Kidney (tissue), 14 donors: ENCODE results near the gene HMGXB3. TPM values are rescaled to one million over a fixed set of nuclear protein-coding genes. Genes with fewer than 3 reads are reported as not detected.

Experiments
- DNase-seq, 5 donors: peaks; one replicate each; pipeline ENCODE4 v3.0.0-alpha.2; 2013 to 2020
- FAIRE-seq: peaks from 2 replicates; lab custom pipeline; 2012; peaks lifted over from hg19 to GRCh38; lab: Jason Lieb, UNC
- H3K27ac ChIP-seq, 2 donors: one replicate each; pipeline ENCODE4 v1.7.0; 2013; ENCODE audit warnings: low read depth in 2 of 2, low read length in 2 of 2, inconsistent platforms in 1 of 2
- H3K27me3 ChIP-seq: one replicate; pipeline ENCODE4 v1.7.1; 2013; ENCODE audit warnings: low read length, inconsistent platforms; ENCODE audit not compliant: control insufficient read depth, insufficient read depth
- H3K36me3 ChIP-seq, 3 donors: one replicate each; pipeline versions ENCODE4 v1.7.0 to v1.7.1; 2013; ENCODE audit warnings: low read length in 3 of 3, control low read depth in 1 of 3, inconsistent platforms in 1 of 3; ENCODE audit not compliant: insufficient read depth in 3 of 3, control insufficient read depth in 2 of 3
- H3K4me1 ChIP-seq, 3 donors: one replicate each; pipeline versions ENCODE4 v1.7.0 to v1.7.1; 2013; ENCODE audit warnings: low read length in 3 of 3, inconsistent platforms in 1 of 3, low read depth in 1 of 3; ENCODE audit not compliant: control insufficient read depth in 2 of 3, insufficient read depth in 2 of 3
- H3K4me3 ChIP-seq, 3 donors: one replicate each; pipeline versions ENCODE4 v1.7.0 to v1.8.1; 2013; ENCODE audit warnings: low read length in 3 of 3, control low read depth in 1 of 3, inconsistent platforms in 1 of 3
- H3K9ac ChIP-seq, 3 donors: one replicate each; pipeline versions ENCODE4 v1.7.0 to v1.7.1; 2013; ENCODE audit warnings: low read length in 3 of 3, control low read depth in 1 of 3, inconsistent platforms in 1 of 3
- H3K9me3 ChIP-seq, 3 donors: one replicate each; pipeline versions ENCODE4 v1.7.0 to v1.7.1; 2013; ENCODE audit warnings: low read length in 3 of 3, control low read depth in 1 of 3, inconsistent platforms in 1 of 3; ENCODE audit not compliant: control insufficient read depth in 2 of 3, insufficient read depth in 1 of 3
- CTCF ChIP-seq: IDR thresholded peaks from 3 replicates; pipeline ENCODE4 v1.5.1; 2012; ENCODE audit warnings: mild to moderate bottlenecking, moderate library complexity, borderline replicate concordance; ENCODE audit not compliant: insufficient read depth; ENCODE audit errors: extremely low read depth
- intact Hi-C: fragments of 100-400 bp; cut with DNase I; formaldehyde crosslinking; loops from one replicate; pipeline ENCODE4 v1.11.1; 2022
- polyA plus RNA-seq: library from polyadenylated mRNA; stranded (reverse); fragments of 350-450 nt; fragmentation: Illumina TruSeq; extraction: RNeasy Lipid Tissue Mini Kit (QIAGEN cat#74804); gene quantifications from one replicate; pipeline ENCODE4 v1.2.3, GENCODE V29; 2014; ENCODE audit warnings: low read depth, low replicate concordance; ENCODE audit not compliant: insufficient read depth
- total RNA-seq: library from RNA; stranded (reverse); fragmentation: NEBNext Ultra II Directional; extraction: Animal tissue kit (Norgen Biotek cat#: 25700); gene quantifications from one replicate; pipeline ENCODE4 v1.2.1, GENCODE V29; 2021
- donor health status: control.
- donor health status: control.
- donor health status: control.
- donor health status: control.
- donor health status: control.
- donor health status: DM: yes; HTN: yes; CAD: no.
- donor health status: Normal renal cell carcinoma (clear cell type).

HMGXB3 gene
- total and polyA plus RNA-seq, 2 donors from 2014 or later, result 9.5 to 29.3 TPM

- no peaks in the 10 kb centered on the region for H3K36me3 ChIP-seq
- no peak overlapping the region for H3K27ac ChIP-seq
- DNase-seq (peak in 1 of 5 donors; percentile 16), FAIRE-seq (no peak)
- no peaks in the 10 kb centered on the region for H3K9me3 ChIP-seq
- H3K4me3 ChIP-seq, result no peak overlapping the region
- H3K9ac ChIP-seq, result no peak overlapping the region
- H3K27me3 ChIP-seq, result no peaks in the 10 kb centered on the region
- TF ChIP-seq CTCF, result no peak
- H3K4me1 ChIP-seq, result no peaks in the 10 kb centered on the region
- intact Hi-C loops, result no loop called here
Observed at GRCh38 chr5:150077060-150077459, 76.5 kb downstream of the HMGXB3 start.

GRCh38 chr5:150077996-150078801, 77.7 kb downstream of the HMGXB3 start:
- Histone ChIP-seq H3K36me3 (no peaks in the 10 kb centered on the region), H3K9ac (no peak overlapping the region), H3K9me3 (no peaks in the 10 kb centered on the region), H3K4me1 (no peaks in the 10 kb centered on the region), H3K27ac (no peak overlapping the region), H3K27me3 (no peaks in the 10 kb centered on the region), H3K4me3 (no peak overlapping the region)
- TF ChIP-seq CTCF, result no peak
- FAIRE-seq (no peak), DNase-seq (peak in 1 of 5 donors; percentile 4)
- intact Hi-C loops, result no loop called here

GRCh38 chr5:150078802-150079689, 78.5 kb downstream of the HMGXB3 start:
- Histone ChIP-seq H3K9ac (no peak overlapping the region), H3K4me3 (no peak overlapping the region), H3K27ac (no peak overlapping the region), H3K4me1 (no peaks in the 10 kb centered on the region), H3K36me3 (no peaks in the 10 kb centered on the region), H3K9me3 (no peaks in the 10 kb centered on the region), H3K27me3 (no peaks in the 10 kb centered on the region)
- TF ChIP-seq CTCF, result no peak
- FAIRE-seq (no peak), DNase-seq (peak in 1 of 5 donors; percentile 30)
- intact Hi-C loops, result no loop called here
